AG10803 (cell line): ENCODE data around the gene LPCAT2.

ENCODE experiments used
- DNase-seq: peaks from one replicate; pipeline ENCODE4 v3.0.0; 2010; ENCODE audit warnings: low read depth
- H3K4me3 ChIP-seq: 2 replicates; pipeline ENCODE4 v1.5.1; 2011; ENCODE audit warnings: mild to moderate bottlenecking, low read length, control low read depth
- CTCF ChIP-seq: conservative IDR thresholded peaks from 2 replicates; pipeline ENCODE4 v1.5.1; 2011; ENCODE audit warnings: mild to moderate bottlenecking, low read length, control low read depth, inconsistent platforms

The LPCAT2 gene

DNA sequence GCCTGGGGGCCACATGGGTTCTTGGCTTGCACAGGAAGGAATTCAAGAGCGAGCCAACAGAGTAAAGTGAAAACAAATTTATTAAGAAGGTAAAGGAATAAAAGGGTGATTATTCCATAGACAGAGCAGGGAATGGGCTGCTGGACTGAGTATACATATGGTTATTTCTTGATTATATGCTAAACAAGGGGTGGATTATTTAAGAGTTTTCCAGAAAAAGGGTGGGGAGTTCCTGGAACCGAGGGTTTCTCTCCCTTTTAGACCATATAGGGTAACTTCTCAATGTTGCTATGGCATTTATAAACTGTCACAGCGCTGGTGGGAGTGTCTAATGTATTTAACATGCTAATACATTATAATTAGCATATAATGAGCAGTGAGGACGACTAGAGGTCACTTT is 27.8 kb upstream of the LPCAT2 start:
- peak overlapping the region; percentile 99 for H3K4me3 ChIP-seq
- TF ChIP-seq CTCF, result no peak

DNA sequence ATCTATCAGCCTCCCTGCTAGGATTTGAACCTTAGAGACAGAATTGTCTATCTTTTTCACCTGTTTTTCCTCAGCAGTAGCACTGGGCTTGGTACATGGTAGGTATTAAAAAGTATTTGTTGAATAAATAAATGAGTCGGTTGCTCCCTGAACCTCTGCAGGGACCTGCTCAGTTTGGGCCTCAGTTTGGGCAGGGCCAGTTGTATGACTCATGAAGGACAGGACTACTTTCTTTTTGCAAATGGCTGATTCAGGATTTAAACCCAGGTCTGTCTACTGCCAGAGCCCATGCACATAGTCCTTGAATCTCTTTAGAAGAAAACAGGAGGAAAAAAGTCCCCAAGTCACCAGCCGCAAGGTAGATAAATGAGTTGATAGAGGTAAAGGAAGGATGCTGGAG is 26.8 kb upstream of the LPCAT2 start:
- H3K4me3 ChIP-seq, result peak overlapping the region; percentile 99

More for the DNA sequence above, 27.8 kb upstream of the LPCAT2 start:
- DNase-seq, result no peak

DNA sequence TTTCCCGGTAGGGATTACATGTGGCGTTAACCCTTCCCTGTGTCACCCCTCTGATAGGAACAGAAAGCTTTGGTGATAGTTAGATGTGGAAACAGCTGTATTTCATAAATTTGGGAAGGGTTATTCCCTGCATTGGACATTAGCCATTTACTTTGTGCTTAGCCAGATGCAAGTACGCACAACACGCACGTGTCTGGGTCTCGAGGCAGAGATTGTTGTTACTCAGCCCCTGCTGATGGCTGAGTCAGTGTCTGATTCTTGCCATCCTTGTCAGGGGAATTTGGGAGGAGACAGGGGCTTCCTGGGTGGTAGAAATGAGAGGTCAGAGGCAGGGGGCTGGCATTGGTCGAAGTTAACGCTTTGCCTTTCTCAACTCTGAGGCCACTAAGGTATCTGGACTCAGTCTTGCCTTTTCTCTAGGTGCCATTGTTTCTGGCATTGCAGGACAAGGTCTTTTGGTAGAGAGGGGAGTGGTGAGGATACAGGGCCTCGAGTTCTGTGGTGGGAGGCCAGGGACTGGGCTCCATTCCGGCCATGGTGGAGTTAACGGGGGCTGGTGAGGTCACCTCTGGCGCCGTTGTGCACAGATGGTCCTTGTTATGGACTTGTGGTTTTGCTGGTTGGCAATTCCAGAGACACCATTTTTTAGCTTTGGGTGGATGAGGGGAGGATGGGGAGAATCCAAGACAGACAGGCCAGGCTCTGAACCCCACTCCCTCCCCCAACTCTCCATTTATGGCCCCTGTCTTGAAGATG is 21.6 kb upstream of the LPCAT2 start:
- TF ChIP-seq CTCF, result no peak
- peak; percentile 99 for DNase-seq

More for the DNA sequence above, 26.8 kb upstream of the LPCAT2 start:
- DNase-seq, result peak; percentile 39
- no peak for TF ChIP-seq CTCF

DNA sequence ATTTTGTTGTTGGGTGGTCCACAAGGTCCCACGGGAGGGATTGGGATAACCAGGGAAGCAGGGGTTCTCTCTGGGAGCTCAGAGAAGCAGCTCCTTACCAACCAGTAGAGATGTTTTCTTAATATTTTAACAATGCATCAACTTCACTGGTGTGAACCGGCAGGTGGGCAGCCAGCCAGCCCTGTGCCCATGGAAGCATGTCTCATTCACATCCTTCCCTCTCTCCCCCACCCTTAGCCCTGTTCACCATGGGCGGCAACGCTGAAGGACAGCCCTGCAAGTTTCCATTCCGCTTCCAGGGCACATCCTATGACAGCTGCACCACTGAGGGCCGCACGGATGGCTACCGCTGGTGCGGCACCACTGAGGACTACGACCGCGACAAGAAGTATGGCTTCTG is 20.6 kb upstream of the LPCAT2 start:
- no peak overlapping the region for H3K4me3 ChIP-seq
- peak; percentile 64 for DNase-seq
- TF ChIP-seq CTCF, result no peak

More for the DNA sequence above, 21.6 kb upstream of the LPCAT2 start:
- H3K4me3 ChIP-seq, result peak overlapping the region; percentile 4

- no peak overlapping the region for H3K4me3 ChIP-seq
- no peak for DNase-seq
- no peak for TF ChIP-seq CTCF
Observed at GRCh38 chr16:55489119-55489955, 19.5 kb upstream of the LPCAT2 start.

- no peak for TF ChIP-seq CTCF
- no peak for DNase-seq
- no peak overlapping the region for H3K4me3 ChIP-seq
Observed at GRCh38 chr16:55489956-55490265, 19.0 kb upstream of the LPCAT2 start.

DNA sequence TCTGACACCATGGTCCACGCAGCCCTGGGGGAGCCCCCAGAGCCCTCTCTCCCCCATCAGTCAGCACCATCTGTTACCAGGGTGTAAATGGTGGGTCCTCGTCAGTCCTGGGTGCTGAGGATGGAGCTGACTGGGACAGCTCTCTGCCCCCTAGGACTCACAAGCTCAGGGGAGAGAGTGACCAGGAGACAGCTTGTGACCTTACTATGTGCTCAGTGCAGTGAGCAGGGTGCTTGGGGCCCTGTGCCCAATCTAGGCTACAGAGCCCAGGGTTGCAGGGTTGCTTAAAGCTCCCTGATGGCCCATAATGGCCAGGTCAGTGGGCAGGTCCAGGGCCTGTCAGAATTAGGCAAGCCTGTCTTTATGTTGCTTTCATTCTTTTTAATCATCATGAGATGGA is 18.6 kb upstream of the LPCAT2 start:
- no peak for DNase-seq
- no peak for TF ChIP-seq CTCF

More for the DNA sequence above, 18.6 kb upstream of the LPCAT2 start:
- H3K4me3 ChIP-seq, result no peak overlapping the region
